HG02588 (cell line): Measurements from ENCODE around the gene TMTC4.
A peak's percentile ranks its signal among the peaks of the same experiment; 100 is the strongest.
"Not testable (repeated sequence)": the region's sequence is repeated elsewhere in the genome, so short reads cannot be mapped to it uniquely, and the experiment has no call there.

Experiments
- ATAC-seq: cut with Tn5 transposase; IDR thresholded peaks from one replicate; pipeline ENCODE4 v1.9.1; 2021; ENCODE audit warnings: mild to moderate bottlenecking, moderate library complexity; ENCODE audit not compliant: unreplicated experiment

The TMTC4 gene

GRCh38 chr13:100630555-100630954 lies 44.0 kb downstream of the TMTC4 start:
- no peak for ATAC-seq

- ATAC-seq = no peak
Measured at GRCh38 chr13:100627120-100627519, 47.5 kb downstream of the TMTC4 start.

- no peak for ATAC-seq
Measured at GRCh38 chr13:100625447-100625846, 49.1 kb downstream of the TMTC4 start.

GRCh38 chr13:100620792-100621191 lies 53.8 kb downstream of the TMTC4 start:
- ATAC-seq = no peak

- no peak for ATAC-seq
Measured at GRCh38 chr13:100619940-100620339, 54.7 kb downstream of the TMTC4 start.

GRCh38 chr13:100618897-100619296 lies 55.7 kb downstream of the TMTC4 start:
- ATAC-seq = not testable (repeated sequence)

- no peak for ATAC-seq
Measured at GRCh38 chr13:100613031-100613430, 61.6 kb downstream of the TMTC4 start.

GRCh38 chr13:100611678-100612492 lies 62.7 kb downstream of the TMTC4 start:
- ATAC-seq = no peak

GRCh38 chr13:100610391-100611347 lies 63.9 kb downstream of the TMTC4 start:
- ATAC-seq = peak; percentile 36

- ATAC-seq = peak; percentile 94
Measured at GRCh38 chr13:100608906-100609305, 65.7 kb downstream of the TMTC4 start.

- no peak for ATAC-seq
Measured at GRCh38 chr13:100608489-100608888, 66.1 kb downstream of the TMTC4 start.

GRCh38 chr13:100604918-100605710 lies 69.5 kb downstream of the TMTC4 start:
- no peak for ATAC-seq

GRCh38 chr13:100602493-100603111 lies 72.0 kb downstream of the TMTC4 start:
- no peak for ATAC-seq

- no peak for ATAC-seq
Measured at GRCh38 chr13:100601716-100602115, 72.9 kb downstream of the TMTC4 start.

- ATAC-seq = no peak
Measured at GRCh38 chr13:100600915-100601314, 73.7 kb downstream of the TMTC4 start.

GRCh38 chr13:100600461-100600860 lies 74.1 kb downstream of the TMTC4 start:
- no peak for ATAC-seq

GRCh38 chr13:100597253-100597652 lies 77.3 kb downstream of the TMTC4 start:
- no peak for ATAC-seq

- ATAC-seq = no peak
Measured at GRCh38 chr13:100596516-100596915, 78.1 kb downstream of the TMTC4 start.

GRCh38 chr13:100594731-100595130 lies 79.9 kb downstream of the TMTC4 start:
- no peak for ATAC-seq

GRCh38 chr13:100594255-100594654 lies 80.3 kb downstream of the TMTC4 start:
- no peak for ATAC-seq
